Urothelium cell line (cell line): ENCODE results near the gene C20orf173.
"Not testable (repeated sequence)": the region's sequence is repeated elsewhere in the genome, so short reads cannot be mapped to it uniquely, and the experiment has no call there.

ENCODE experiments used
- DNase-seq: peaks from one replicate; pipeline ENCODE4 v3.0.0; 2011; ENCODE audit warnings: low spot score, mixed read lengths
- FAIRE-seq: peaks from 2 replicates; lab custom pipeline; 2011; peaks lifted over from hg19 to GRCh38; lab: Jason Lieb, UNC

Gene C20orf173

GRCh38 chr20:35547329-35547728 lies 17.9 kb upstream of the C20orf173 start:
- no peak for FAIRE-seq
- no peak for DNase-seq

GRCh38 chr20:35546127-35546526 lies 16.7 kb upstream of the C20orf173 start:
- no peak for DNase-seq
- FAIRE-seq = no peak

GRCh38 chr20:35544941-35545340 lies 15.5 kb upstream of the C20orf173 start:
- not testable (repeated sequence) for DNase-seq, FAIRE-seq

GRCh38 chr20:35544436-35544835 lies 15.0 kb upstream of the C20orf173 start:
- DNase-seq (no peak), FAIRE-seq (no peak)

GRCh38 chr20:35542990-35543389 lies 13.5 kb upstream of the C20orf173 start:
- FAIRE-seq (no peak), DNase-seq (no peak)

GRCh38 chr20:35541783-35542662 lies 12.6 kb upstream of the C20orf173 start, which contains the start of gene ERGIC3:
TSS of gene ERGIC3 (plus strand) at chr20:35542078. CDS start at chr20:35542098, 20 bp downstream.
- peak; percentile 99 for DNase-seq
- peak; percentile 58 for FAIRE-seq

- DNase-seq = no peak
- no peak for FAIRE-seq
These were observed 11.8 kb upstream of the C20orf173 start for GRCh38 chr20:35541118-35541782.

GRCh38 chr20:35539756-35540212 lies 10.3 kb upstream of the C20orf173 start:
- no peak for DNase-seq

GRCh38 chr20:35527122-35527769 lies 2.2 kb downstream of the C20orf173 start:
- no peak for DNase-seq
- FAIRE-seq = no peak

More at GRCh38 chr20:35539756-35540212, 10.3 kb upstream of the C20orf173 start:
- no peak for FAIRE-seq

GRCh38 chr20:35525639-35526038 lies 3.8 kb downstream of the C20orf173 start:
- no peak for DNase-seq
- FAIRE-seq = no peak

- FAIRE-seq = peak; percentile 23
- peak; percentile 48 for DNase-seq
These were observed 6.1 kb downstream of the C20orf173 start for GRCh38 chr20:35523298-35523888.

- no peak for FAIRE-seq
These were observed 10.5 kb downstream of the C20orf173 start for GRCh38 chr20:35518955-35519354.

GRCh38 chr20:35517767-35518166 lies 11.7 kb downstream of the C20orf173 start:
- not testable (repeated sequence) for DNase-seq, FAIRE-seq

More at GRCh38 chr20:35518955-35519354, 10.5 kb downstream of the C20orf173 start:
- DNase-seq = no peak

GRCh38 chr20:35517125-35517524 lies 12.3 kb downstream of the C20orf173 start:
- FAIRE-seq (no peak), DNase-seq (no peak)

- FAIRE-seq = no peak
- peak; percentile 79 for DNase-seq
These were observed 13.4 kb downstream of the C20orf173 start for GRCh38 chr20:35515949-35516645.

- FAIRE-seq (no peak), DNase-seq (no peak)
These were observed 14.1 kb downstream of the C20orf173 start for GRCh38 chr20:35515341-35515740.

GRCh38 chr20:35514371-35514932 lies 15.0 kb downstream of the C20orf173 start:
- FAIRE-seq = no peak
- DNase-seq = no peak

- FAIRE-seq (no peak), DNase-seq (no peak)
These were observed 17.5 kb downstream of the C20orf173 start for GRCh38 chr20:35511814-35512420.

GRCh38 chr20:35510951-35511735 lies 18.3 kb downstream of the C20orf173 start:
- no peak for DNase-seq
- FAIRE-seq = no peak
